Measurements from ENCODE around the gene RETREG1.

RETREG1 gene

GRCh38 chr5:16465544-16466432, 151.0 kb downstream of the RETREG1 start, which contains the start of gene ZNF622:
Gene ZNF622, minus strand, starts transcription at chr5:16465800. Its CDS starts 135 bp downstream, at chr5:16465665.
- peak within 1 kb of the TSS; percentile 89 for H3K27ac ChIP-seq (replicated peaks)

GRCh38 chr5:16464664-16465543, 151.9 kb downstream of the RETREG1 start:
- TF ChIP-seq SPI1 (IDR thresholded peaks at IDR 0.05; ENCODE audit: borderline replicate concordance, low read depth) (peak; percentile 26; the same call in 1 of the 2 replicates), POLR2AphosphoS5 (IDR thresholded peaks at IDR 0.05; ENCODE audit: low read depth) (no peak), GABPA (IDR thresholded peaks at IDR 0.05; ENCODE audit: low read depth) (no peak)
- Histone ChIP-seq H3K27ac (replicated peaks) (peak overlapping the region; percentile 89), H3K4me3 (replicated peaks; ENCODE audit: insufficient read depth, low read length) (peak overlapping the region; percentile 99), H3K27me3 (ENCODE audit: insufficient read depth, poor library complexity, severe bottlenecking) (no peaks in the 10 kb centered on the region)
- peak in 1 of 2 experiments; percentile 42 for DNase-seq (ENCODE audit: low read depth in 1 of 2, low spot score in 1 of 2)

More at GRCh38 chr5:16465544-16466432, 151.0 kb downstream of the RETREG1 start, which contains the start of gene ZNF622:
- TF ChIP-seq CTCF (IDR thresholded peaks at IDR 0.05; ENCODE audit: insufficient read depth, low read length) = no peak
- TF ChIP-seq REST (IDR thresholded peaks at IDR 0.05; ENCODE audit: insufficient replicate concordance, low read depth) = no peak
- TF ChIP-seq GABPA (IDR thresholded peaks at IDR 0.05; ENCODE audit: low read depth) = peak; percentile 94
- TF ChIP-seq POLR2AphosphoS5 (IDR thresholded peaks at IDR 0.05; ENCODE audit: low read depth) = peak; percentile 95
- peak; percentile 43; the same call in 1 of the 2 replicates for TF ChIP-seq SPI1 (IDR thresholded peaks at IDR 0.05; ENCODE audit: borderline replicate concordance, low read depth)
- peak; percentile 85 to 94 for DNase-seq (ENCODE audit: low read depth in 1 of 2, low spot score in 1 of 2)
- Histone ChIP-seq H3K27me3 (ENCODE audit: insufficient read depth, poor library complexity, severe bottlenecking) (no peaks in the 10 kb centered on the region), H3K4me3 (replicated peaks; ENCODE audit: insufficient read depth, low read length) (peak within 1 kb of the TSS; percentile 99)

GRCh38 chr5:16464231-16464630, 152.6 kb downstream of the RETREG1 start:
- Histone ChIP-seq H3K27me3 (ENCODE audit: insufficient read depth, poor library complexity, severe bottlenecking) (no peaks in the 10 kb centered on the region), H3K4me3 (replicated peaks; ENCODE audit: insufficient read depth, low read length) (peak overlapping the region; percentile 99), H3K27ac (replicated peaks) (no peak overlapping the region)
- DNase-seq (ENCODE audit: low read depth in 1 of 2, low spot score in 1 of 2) = no peak
- TF ChIP-seq GABPA (IDR thresholded peaks at IDR 0.05; ENCODE audit: low read depth) = no peak
- TF ChIP-seq SPI1 (IDR thresholded peaks at IDR 0.05; ENCODE audit: borderline replicate concordance, low read depth) = no peak
- TF ChIP-seq CTCF (IDR thresholded peaks at IDR 0.05; ENCODE audit: insufficient read depth, low read length) = no peak
- TF ChIP-seq POLR2AphosphoS5 (IDR thresholded peaks at IDR 0.05; ENCODE audit: low read depth) = no peak
- TF ChIP-seq REST (IDR thresholded peaks at IDR 0.05; ENCODE audit: insufficient replicate concordance, low read depth) = no peak

Measured in HL-60 (cell line).